HG03521 (cell line): ENCODE results near the gene MVB12B.

Experiments used
- ATAC-seq: cut with Tn5 transposase; IDR thresholded peaks from one replicate; pipeline ENCODE4 v1.9.1; 2021; ENCODE audit warnings: mild to moderate bottlenecking, moderate library complexity; ENCODE audit not compliant: unreplicated experiment

Gene MVB12B

GRCh38 chr9:126486276-126486675 lies 159.6 kb downstream of the MVB12B start:
- no peak for ATAC-seq

- no peak for ATAC-seq
These were observed 161.2 kb downstream of the MVB12B start for GRCh38 chr9:126487856-126488255.

GRCh38 chr9:126488310-126488709 lies 161.7 kb downstream of the MVB12B start:
- ATAC-seq: no peak

- ATAC-seq: no peak
These were observed 162.3 kb downstream of the MVB12B start for GRCh38 chr9:126488881-126489404.

- ATAC-seq: no peak
These were observed 163.1 kb downstream of the MVB12B start for GRCh38 chr9:126489581-126490213.

- ATAC-seq: no peak
These were observed 163.6 kb downstream of the MVB12B start for GRCh38 chr9:126490214-126490631.

- ATAC-seq: no peak
These were observed 164.4 kb downstream of the MVB12B start for GRCh38 chr9:126490871-126491567.

- ATAC-seq: no peak
These were observed 164.9 kb downstream of the MVB12B start for GRCh38 chr9:126491568-126491879.

- no peak for ATAC-seq
These were observed 165.3 kb downstream of the MVB12B start for GRCh38 chr9:126491949-126492348.

- ATAC-seq: no peak
These were observed 167.6 kb downstream of the MVB12B start for GRCh38 chr9:126494264-126494663.

GRCh38 chr9:126494746-126495145 lies 168.1 kb downstream of the MVB12B start:
- ATAC-seq: no peak

GRCh38 chr9:126495411-126496180 lies 169.0 kb downstream of the MVB12B start:
- no peak for ATAC-seq

- ATAC-seq: no peak
These were observed 169.6 kb downstream of the MVB12B start for GRCh38 chr9:126496181-126496576.

GRCh38 chr9:126496781-126497659 lies 170.4 kb downstream of the MVB12B start:
- no peak for ATAC-seq

GRCh38 chr9:126497660-126498275 lies 171.1 kb downstream of the MVB12B start:
- ATAC-seq: no peak

- ATAC-seq: no peak
These were observed 171.7 kb downstream of the MVB12B start for GRCh38 chr9:126498331-126498730.

- ATAC-seq: no peak
These were observed 172.6 kb downstream of the MVB12B start for GRCh38 chr9:126499005-126499910.

- no peak for ATAC-seq
These were observed 173.4 kb downstream of the MVB12B start for GRCh38 chr9:126499911-126500599.
